Panc1 (cell line): Measurements from ENCODE around the gene SLC7A11.

ENCODE experiments used
- POLR2AphosphoS5 ChIP-seq: IDR thresholded peaks from 2 replicates; pipeline ENCODE4 v1.6.1; 2012; ENCODE audit warnings: mild to moderate bottlenecking, low read depth, low read length, moderate library complexity
- TF ChIP-seq, protein P1 (sequence below): fragments of 450-650 bp; IDR thresholded peaks from 2 replicates; pipeline ENCODE4 v1.5.1; 2017; ENCODE audit warnings: mild to moderate bottlenecking

- TF ChIP-seq, protein P1, sequence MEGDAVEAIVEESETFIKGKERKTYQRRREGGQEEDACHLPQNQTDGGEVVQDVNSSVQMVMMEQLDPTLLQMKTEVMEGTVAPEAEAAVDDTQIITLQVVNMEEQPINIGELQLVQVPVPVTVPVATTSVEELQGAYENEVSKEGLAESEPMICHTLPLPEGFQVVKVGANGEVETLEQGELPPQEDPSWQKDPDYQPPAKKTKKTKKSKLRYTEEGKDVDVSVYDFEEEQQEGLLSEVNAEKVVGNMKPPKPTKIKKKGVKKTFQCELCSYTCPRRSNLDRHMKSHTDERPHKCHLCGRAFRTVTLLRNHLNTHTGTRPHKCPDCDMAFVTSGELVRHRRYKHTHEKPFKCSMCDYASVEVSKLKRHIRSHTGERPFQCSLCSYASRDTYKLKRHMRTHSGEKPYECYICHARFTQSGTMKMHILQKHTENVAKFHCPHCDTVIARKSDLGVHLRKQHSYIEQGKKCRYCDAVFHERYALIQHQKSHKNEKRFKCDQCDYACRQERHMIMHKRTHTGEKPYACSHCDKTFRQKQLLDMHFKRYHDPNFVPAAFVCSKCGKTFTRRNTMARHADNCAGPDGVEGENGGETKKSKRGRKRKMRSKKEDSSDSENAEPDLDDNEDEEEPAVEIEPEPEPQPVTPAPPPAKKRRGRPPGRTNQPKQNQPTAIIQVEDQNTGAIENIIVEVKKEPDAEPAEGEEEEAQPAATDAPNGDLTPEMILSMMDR: no peak
- no peak for TF ChIP-seq POLR2AphosphoS5
Observed at GRCh38 chr4:138202686-138203085, 39.5 kb downstream of the SLC7A11 start.
